ENCODE results near the gene SRGAP3.

DNA sequence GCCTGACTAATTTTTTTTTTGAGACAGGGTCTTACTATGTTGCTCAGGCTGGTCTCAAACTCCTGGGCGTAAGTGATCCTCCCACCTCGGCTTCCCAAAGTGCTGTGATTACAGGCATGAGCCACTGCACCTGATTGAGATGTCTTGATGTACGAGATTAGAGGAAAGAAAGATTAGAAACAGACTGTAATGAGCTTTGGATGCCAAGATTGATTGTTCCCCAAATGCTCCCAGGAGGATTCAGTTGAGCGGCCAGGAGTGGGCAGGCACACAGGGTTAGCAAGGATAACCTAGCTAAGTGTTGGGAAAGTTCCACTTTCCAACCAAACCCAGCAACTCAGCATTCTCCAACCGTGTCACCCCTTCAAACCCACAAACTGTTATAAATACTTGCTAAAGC, 63.7 kb downstream of the SRGAP3 start:
- TF ChIP-seq, protein P1, sequence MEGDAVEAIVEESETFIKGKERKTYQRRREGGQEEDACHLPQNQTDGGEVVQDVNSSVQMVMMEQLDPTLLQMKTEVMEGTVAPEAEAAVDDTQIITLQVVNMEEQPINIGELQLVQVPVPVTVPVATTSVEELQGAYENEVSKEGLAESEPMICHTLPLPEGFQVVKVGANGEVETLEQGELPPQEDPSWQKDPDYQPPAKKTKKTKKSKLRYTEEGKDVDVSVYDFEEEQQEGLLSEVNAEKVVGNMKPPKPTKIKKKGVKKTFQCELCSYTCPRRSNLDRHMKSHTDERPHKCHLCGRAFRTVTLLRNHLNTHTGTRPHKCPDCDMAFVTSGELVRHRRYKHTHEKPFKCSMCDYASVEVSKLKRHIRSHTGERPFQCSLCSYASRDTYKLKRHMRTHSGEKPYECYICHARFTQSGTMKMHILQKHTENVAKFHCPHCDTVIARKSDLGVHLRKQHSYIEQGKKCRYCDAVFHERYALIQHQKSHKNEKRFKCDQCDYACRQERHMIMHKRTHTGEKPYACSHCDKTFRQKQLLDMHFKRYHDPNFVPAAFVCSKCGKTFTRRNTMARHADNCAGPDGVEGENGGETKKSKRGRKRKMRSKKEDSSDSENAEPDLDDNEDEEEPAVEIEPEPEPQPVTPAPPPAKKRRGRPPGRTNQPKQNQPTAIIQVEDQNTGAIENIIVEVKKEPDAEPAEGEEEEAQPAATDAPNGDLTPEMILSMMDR (IDR thresholded peaks at IDR 0.05; ENCODE audit: poor library complexity): no peak
- no peak for TF ChIP-seq EZH2 (IDR thresholded peaks at IDR 0.05; ENCODE audit: borderline replicate concordance)

Data from hepatocyte (in vitro differentiated cells).